HS-5 (cell line): ENCODE results near the gene COX7A2L.
A peak's percentile ranks its signal among the peaks of the same experiment; 100 is the strongest.
"Not testable (repeated sequence)": the region's sequence is repeated elsewhere in the genome, so short reads cannot be mapped to it uniquely, and the experiment has no call there.

Source experiments
- DNase-seq: peaks from one replicate; pipeline ENCODE4 v3.0.0-alpha.2; 2012; ENCODE audit warnings: low read depth

Gene COX7A2L, protein sequence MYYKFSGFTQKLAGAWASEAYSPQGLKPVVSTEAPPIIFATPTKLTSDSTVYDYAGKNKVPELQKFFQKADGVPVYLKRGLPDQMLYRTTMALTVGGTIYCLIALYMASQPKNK

GRCh38 chr2:42360890-42361727 is at the start of gene COX7A2L:
COX7A2L (minus strand) TSS chr2:42361217; CDS start chr2:42361161, 56 bp downstream.
- peak; percentile 92 for DNase-seq

DNA sequence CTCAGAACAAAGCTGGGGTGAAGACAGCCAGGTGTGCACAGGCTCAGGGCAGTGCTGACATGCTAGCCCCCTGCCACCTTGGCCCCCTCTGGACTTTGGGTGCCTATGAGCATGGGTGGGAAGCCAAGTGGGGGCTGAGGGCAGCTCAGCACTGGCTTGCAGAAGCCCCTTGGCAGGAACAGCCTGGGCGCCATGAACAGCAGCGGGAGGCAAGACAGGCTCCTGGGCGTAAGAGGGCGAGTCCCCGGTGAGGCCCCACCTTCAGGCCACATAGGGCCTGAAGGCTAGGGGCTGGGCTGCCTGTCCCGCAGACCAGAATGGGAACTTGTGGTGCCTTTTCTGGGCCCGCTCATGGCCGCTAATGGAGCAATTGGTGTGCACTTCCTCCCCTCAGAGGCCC is 47.0 kb upstream of the COX7A2L start:
- no peak for DNase-seq

DNA sequence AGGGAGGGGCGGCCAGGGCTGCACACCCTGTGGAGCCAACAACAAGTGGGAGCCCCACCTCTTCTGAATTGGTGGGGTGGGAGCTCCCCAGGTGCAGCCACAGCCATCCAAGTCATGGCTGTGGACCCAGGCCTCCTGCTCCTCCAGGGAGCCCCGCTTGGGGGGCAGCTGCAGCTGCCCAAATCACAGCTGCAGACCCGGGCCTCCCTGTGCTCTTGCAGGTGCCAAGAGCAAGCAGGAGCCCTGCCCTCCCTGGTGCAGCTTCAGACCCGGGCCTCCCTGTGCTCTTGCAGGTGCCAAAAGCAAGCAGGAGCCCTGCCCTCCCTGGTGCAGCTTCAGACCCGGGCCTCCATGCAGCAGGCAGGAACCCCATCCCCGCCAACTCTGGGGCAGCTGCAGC is 46.5 kb upstream of the COX7A2L start:
- DNase-seq: no peak

GRCh38 chr2:42404676-42405075 is 43.7 kb upstream of the COX7A2L start:
- DNase-seq: no peak

GRCh38 chr2:42401773-42402172 is 40.8 kb upstream of the COX7A2L start:
- DNase-seq: no peak

GRCh38 chr2:42398052-42398451 is 37.0 kb upstream of the COX7A2L start:
- not testable (repeated sequence) for DNase-seq

DNA sequence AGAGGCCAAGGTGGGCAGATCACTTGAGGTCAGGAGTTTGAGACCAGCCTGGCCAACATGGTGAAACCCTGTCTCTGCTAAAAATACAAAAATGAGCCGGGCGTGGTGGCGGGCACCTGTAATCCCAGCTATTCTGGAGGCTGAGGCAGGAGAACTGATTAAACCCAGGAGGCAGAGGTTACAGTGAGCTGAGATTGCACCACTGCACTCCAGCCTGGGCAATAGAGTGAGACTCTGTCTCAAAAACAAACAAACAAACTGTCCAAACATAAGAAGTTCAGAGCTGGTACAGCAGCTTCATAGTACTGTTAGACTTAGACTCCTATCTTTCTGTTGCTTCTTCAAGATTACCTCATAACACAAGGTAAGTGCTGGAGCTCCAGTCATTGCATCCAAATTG is 32.3 kb upstream of the COX7A2L start:
- DNase-seq: not testable (repeated sequence)

DNA sequence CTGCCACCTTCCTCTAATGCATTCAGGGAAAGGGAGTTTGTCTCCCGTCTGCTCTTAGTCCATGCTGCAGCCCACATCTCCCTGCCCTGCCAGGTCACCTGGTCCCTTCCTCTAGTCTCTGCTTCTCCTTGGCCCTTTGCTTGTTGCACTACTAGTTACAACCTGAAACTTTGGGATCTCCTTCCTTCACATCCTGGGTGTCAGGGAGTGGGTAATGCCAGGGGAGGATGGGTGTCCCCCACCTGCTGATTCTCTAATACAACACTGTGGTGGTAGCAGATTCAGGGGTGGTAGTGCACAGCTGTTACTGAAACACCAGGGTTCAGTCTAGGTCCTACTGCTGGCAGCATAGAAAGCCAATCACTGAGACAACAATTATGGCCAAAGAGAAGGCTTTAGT is 31.2 kb upstream of the COX7A2L start:
- no peak for DNase-seq

- no peak for DNase-seq
Measured at GRCh38 chr2:42390401-42390969, 29.5 kb upstream of the COX7A2L start.

- DNase-seq: no peak
Measured at GRCh38 chr2:42386682-42387081, 25.7 kb upstream of the COX7A2L start.

DNA sequence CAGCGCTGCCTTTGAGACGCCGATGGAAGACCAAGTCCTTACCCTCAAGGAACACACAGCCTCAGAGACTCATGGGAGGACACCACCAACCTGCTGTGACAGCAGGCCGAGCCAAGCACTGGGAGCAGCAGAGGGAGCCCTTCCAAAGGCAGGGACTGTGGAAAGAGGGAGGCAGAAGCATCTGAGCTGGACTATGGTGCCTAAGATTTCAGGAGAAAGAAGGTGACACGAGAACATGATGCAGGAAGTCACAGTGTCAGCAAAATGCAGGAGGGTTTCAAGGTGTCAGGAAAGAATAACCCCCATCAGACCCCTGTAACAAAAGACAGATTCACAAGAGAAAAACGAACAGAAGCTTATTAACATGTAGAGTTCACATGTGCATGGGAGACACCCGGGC is 24.2 kb upstream of the COX7A2L start:
- DNase-seq: no peak

- no peak for DNase-seq
Measured at GRCh38 chr2:42383855-42384530, 23.0 kb upstream of the COX7A2L start.

DNA sequence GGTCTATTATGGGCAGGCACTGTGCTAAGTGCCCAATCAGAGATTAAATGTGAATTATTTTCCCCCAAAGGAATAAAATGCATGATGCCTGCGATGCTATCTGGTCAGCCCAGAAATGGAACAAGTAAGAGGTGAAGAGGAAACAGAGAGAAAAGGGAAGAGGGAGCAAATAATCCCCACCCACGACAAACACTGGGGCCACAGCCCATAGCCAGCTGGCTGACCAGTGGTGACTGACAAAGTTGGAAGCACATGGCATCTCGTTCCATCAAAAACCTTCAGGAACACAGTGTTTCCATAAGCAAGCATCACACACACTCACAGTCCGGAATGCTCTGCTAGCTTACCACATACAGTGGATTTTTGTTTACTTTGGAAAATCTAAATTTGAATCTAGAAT is 21.1 kb upstream of the COX7A2L start:
- DNase-seq: no peak

GRCh38 chr2:42380026-42380425 is 19.0 kb upstream of the COX7A2L start:
- DNase-seq: not testable (repeated sequence)

DNA sequence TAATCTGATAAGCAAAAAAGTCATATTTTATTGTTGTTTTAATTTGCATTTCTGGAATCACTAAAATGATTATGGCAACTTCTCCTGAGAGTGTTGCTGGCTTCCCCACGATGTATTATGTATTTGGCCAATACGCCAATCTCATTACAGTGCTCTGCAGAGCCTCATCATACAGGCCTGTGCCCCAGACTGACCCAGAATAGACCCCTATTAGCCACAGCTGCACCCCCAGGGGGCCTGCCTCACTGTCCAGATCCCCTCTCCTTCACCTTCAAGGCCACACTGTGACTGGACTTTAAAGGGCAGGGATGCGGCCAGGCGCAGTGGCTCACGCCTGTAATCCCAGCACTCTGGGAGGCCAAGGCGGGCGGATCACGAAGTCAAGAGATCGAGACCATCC is 17.4 kb upstream of the COX7A2L start:
- DNase-seq: no peak

DNA sequence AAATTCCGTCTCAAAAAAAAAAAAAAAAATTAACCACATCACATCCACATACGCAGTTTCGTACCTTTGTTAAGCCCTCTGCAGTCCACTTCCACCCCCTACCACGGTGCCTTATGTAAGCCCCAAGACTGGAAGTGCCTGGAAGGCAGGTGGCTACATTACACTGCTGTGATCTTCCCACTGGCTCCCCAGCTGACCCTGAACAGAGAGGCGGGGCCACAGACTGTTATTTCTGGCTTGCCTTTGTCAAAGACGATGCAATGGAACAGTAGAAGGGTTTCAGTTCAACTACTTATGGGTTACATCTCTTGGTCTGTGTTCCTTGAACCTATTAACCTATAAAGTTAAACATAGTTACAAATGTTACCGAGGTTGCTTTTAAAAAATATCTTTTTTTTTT is 15.7 kb upstream of the COX7A2L start:
- DNase-seq: no peak

DNA sequence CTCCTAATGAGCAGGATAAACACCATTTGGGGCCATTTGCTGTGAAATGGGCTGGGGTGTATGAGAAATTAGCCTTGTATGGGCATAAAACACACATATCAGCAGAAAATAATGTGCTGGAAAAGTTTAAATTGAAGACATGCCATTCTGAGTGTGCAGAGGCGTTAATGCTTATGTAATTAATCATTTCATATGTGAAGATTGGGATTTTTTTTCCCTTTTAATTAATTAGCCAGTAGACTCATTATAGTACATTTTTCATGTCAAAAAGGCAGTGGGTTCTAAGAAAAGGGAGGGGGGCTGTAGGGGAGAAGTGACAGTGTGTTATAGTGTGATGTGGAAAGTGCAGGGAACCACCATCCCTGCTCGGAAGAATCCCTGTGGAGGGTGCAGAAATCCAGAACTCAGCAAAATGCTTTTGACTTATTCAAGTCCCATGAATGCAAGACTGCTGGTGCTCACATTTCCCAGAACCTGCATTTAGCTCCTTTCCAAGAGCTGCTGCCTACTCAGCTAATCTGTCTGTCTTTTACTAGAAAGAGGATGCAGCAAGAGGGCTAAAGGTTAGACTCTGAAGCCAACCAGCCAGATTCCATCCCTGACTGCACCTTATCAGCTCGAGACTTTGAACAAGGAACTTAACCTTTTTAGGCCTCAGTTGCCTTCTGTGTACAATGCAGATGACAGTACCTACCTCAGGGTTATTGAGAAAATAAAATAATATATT is 11.6 kb upstream of the COX7A2L start:
- no peak for DNase-seq

- DNase-seq: no peak
Measured at GRCh38 chr2:42371611-42372473, 10.8 kb upstream of the COX7A2L start.

GRCh38 chr2:42369532-42370229 is 8.7 kb upstream of the COX7A2L start:
- no peak for DNase-seq

GRCh38 chr2:42368817-42369531 is 8.0 kb upstream of the COX7A2L start:
- no peak for DNase-seq
